Activated B cell treated with CpG ODN at 0.5 μM for 24 hours (primary cell): ENCODE results near the gene CARNS1. TPM values are rescaled to one million over a fixed set of nuclear protein-coding genes. Genes with fewer than 3 reads are reported as not detected.

Experiments used
- ATAC-seq: fragments of 200-7000 bp; cut with Tn5 transposase; one replicate; pipeline ENCODE4 v1.10.0; 2021; ENCODE audit warnings: low read depth, mild to moderate bottlenecking, moderate library complexity
- CTCF ChIA-PET: fragments of 350-600 bp; sonication (Branson Sonifier 250); formaldehyde crosslinking; loops from one replicate; lab custom pipeline; 2021; ENCODE audit warnings: antibody characterized with exemption; lab: Charles Lee
- POLR2A ChIA-PET: fragments of 350-600 bp; sonication (Branson Sonifier 250); formaldehyde crosslinking; loops from one replicate; lab custom pipeline; 2021; ENCODE audit warnings: antibody characterized with exemption; lab: Charles Lee
- DNase-seq: peaks from one replicate; pipeline ENCODE4 v3.0.0; 2022
- H3K27ac Mint-ChIP-seq: one replicate; pipeline ENCODE4 v1.8.0; 2020; ENCODE audit warnings: mixed read lengths
- H3K27me3 Mint-ChIP-seq: one replicate; pipeline ENCODE4 v1.8.0; 2021; ENCODE audit warnings: mixed read lengths
- H3K36me3 Mint-ChIP-seq: one replicate; pipeline ENCODE4 v1.8.0; 2021; ENCODE audit warnings: low read depth, mixed read lengths
- H3K4me1 Mint-ChIP-seq: one replicate; pipeline ENCODE4 v1.8.0; 2021; ENCODE audit warnings: mixed read lengths
- H3K4me3 Mint-ChIP-seq: one replicate; pipeline ENCODE4 v1.8.0; 2020; ENCODE audit warnings: mild to moderate bottlenecking, mixed read lengths
- H3K9me3 Mint-ChIP-seq: one replicate; pipeline ENCODE4 v1.8.0; 2020; ENCODE audit warnings: mixed read lengths
- intact Hi-C: fragments of 100-400 bp; cut with micrococcal nuclease; formaldehyde crosslinking; loops from one replicate; pipeline ENCODE4 v1.15.1; 2024
- total RNA-seq: library from RNA; stranded (reverse); gene quantifications from 2 replicates; pipeline ENCODE4 v1.2.3, GENCODE V29; 2022
- TF ChIP-seq, protein P1 (sequence below): fragments of 200-600 bp; IDR thresholded peaks from one replicate; pipeline ENCODE4 v1.8.0; 2022; ENCODE audit warnings: antibody characterized with exemption, mild to moderate bottlenecking

The CARNS1 gene
- total RNA-seq, 1 donor from 2014 or later = 6.3 TPM

DNA sequence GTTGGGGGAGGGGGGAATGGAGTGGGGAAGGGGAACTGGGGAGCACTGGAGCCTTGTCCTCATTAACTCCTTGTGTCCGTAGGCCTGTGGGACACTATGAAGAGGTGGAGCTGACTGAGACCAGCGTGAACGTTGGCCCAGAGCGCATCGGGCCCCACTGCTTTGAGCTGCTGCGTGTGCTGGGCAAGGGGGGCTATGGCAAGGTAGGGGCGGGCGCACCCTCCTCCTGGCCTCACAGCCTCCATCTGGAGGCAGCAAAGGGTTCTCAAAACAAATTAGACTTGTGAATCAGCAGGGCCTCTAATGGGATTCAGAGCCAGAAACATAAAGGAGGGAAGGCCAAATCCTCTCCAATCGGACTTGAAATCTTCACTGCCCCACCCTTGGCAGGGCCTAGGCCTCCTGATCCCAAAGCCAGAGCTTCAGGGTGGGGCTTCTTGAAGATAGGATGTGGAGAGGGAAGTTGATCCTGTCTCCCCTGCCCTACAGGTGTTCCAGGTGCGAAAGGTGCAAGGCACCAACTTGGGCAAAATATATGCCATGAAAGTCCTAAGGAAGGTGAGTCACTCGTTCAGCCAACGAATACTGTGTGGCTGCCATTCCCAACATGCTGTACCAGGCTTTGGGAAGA, 13.7 kb downstream of the CARNS1 start:
- H3K27ac Mint-ChIP-seq = peak overlapping the region; percentile 93
- H3K4me3 Mint-ChIP-seq = peak overlapping the region; percentile 98
- ChIA-PET CTCF (no interaction called here), POLR2A (interaction anchor here (0.9 to 26.0 kb wide), 11 partner anchors 8 to 76 kb away, joined by 3 to 1417 read pairs (median 5); partner anchors contain the start of genes AIP, CABP4, CARNS1 and CORO1B)
- H3K36me3 Mint-ChIP-seq = peaks cover 41% of the 10 kb centered on the region
- no peaks in the 10 kb centered on the region for H3K27me3 Mint-ChIP-seq
- TF ChIP-seq, protein P1, sequence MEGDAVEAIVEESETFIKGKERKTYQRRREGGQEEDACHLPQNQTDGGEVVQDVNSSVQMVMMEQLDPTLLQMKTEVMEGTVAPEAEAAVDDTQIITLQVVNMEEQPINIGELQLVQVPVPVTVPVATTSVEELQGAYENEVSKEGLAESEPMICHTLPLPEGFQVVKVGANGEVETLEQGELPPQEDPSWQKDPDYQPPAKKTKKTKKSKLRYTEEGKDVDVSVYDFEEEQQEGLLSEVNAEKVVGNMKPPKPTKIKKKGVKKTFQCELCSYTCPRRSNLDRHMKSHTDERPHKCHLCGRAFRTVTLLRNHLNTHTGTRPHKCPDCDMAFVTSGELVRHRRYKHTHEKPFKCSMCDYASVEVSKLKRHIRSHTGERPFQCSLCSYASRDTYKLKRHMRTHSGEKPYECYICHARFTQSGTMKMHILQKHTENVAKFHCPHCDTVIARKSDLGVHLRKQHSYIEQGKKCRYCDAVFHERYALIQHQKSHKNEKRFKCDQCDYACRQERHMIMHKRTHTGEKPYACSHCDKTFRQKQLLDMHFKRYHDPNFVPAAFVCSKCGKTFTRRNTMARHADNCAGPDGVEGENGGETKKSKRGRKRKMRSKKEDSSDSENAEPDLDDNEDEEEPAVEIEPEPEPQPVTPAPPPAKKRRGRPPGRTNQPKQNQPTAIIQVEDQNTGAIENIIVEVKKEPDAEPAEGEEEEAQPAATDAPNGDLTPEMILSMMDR = no peak
- H3K9me3 Mint-ChIP-seq = no peaks in the 10 kb centered on the region
- intact Hi-C loops = loop anchor here (2.0 kb wide), 3 partner anchors 14 to 76 kb away; partner anchors contain the start of genes AIP, CORO1B and POLD4
- H3K4me1 Mint-ChIP-seq = peaks cover 50% of the 10 kb centered on the region
- ATAC-seq (no peak), DNase-seq (no peak)

DNA sequence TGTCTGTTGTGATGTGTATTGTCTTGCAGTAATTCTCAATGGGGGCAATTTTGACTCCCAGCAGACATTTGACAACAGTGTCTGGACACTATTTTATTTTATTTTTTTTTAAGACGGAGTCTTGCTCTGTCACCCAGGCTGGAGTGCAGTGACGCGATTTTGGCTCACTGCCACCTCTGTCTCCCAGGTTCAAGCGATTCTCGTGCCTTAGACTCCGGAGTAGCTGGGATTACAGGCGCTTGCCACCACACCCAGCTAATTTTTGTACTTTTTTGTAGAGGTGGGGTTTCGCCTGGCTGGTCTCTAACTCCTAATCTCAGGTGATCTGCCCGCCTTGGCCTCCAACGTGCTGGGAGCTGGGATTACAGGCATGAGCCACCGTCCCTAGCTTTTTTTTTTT, 14.2 kb downstream of the CARNS1 start:
- Mint-ChIP-seq H3K4me3 (peak overlapping the region; percentile 28), H3K9me3 (no peaks in the 10 kb centered on the region), H3K36me3 (peaks cover 45% of the 10 kb centered on the region), H3K27me3 (no peaks in the 10 kb centered on the region), H3K27ac (no peak overlapping the region), H3K4me1 (peaks cover 53% of the 10 kb centered on the region)
- ChIA-PET CTCF (no interaction called here), POLR2A (interaction anchor here (0.6 to 26.0 kb wide), 6 partner anchors 13 to 201 kb away, joined by 3 to 1417 read pairs (median 191); partner anchors contain the start of genes CABP4, CARNS1, CORO1B and GPR152)
- DNase-seq (no peak), ATAC-seq (no peak)
- TF ChIP-seq, protein P1 = no peak
- intact Hi-C loops = loop anchor here (2.0 kb wide), 3 partner anchors 13 to 77 kb away; partner anchors contain the start of genes AIP, CORO1B and POLD4

DNA sequence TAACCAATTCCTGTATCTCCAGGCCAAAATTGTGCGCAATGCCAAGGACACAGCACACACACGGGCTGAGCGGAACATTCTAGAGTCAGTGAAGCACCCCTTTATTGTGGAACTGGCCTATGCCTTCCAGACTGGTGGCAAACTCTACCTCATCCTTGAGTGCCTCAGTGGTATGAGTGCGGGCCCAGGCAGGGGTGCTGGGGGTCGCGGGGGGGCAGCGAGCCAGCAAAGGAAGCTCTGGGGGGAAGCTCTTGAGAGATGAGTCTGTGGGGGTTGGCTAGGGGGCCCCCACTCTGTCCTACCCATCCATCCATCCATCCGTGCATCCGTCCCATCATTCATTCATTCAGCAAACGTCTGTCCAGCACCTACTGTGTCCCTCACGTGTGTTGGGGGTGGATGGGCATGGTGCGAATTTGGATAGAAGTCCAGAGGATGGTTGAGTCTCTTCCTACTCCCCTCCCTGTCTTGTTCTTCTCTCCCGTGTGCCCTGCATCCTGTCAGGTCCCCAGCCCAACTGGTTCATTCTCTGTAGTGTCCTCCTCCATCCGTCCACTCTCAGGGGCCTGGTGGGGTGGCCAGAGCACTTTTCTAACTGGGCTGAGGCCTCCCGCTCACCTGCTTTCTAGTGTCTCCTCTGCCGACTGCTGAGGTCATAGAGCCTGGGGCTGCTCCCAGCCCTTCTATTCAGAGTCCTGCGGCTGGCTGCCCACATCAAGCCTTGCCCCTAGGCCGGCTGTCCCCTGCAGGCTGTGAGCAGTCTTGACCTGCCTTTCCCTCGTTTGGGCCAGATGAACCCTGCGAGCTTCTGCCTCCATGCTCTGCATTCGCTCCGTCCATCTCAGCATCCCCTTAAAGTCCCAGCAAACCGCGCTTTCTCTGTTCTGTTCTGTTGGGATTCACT, 16.1 kb downstream of the CARNS1 start:
- Mint-ChIP-seq H3K4me1 (peaks cover 66% of the 10 kb centered on the region), H3K9me3 (no peaks in the 10 kb centered on the region), H3K27me3 (no peaks in the 10 kb centered on the region), H3K27ac (peak overlapping the region; percentile 74), H3K4me3 (peak overlapping the region; percentile 11), H3K36me3 (peaks cover 58% of the 10 kb centered on the region)
- ChIA-PET CTCF (interaction anchor here (0.9 kb wide), 1 partner anchor 30 kb away, joined by 4 read pairs; the partner anchor contains the start of gene PPP1CA), POLR2A (interaction anchor here (0.5 to 26.0 kb wide), 10 partner anchors 10 to 160 kb away, joined by 3 to 1417 read pairs (median 7); partner anchors contain the start of genes AIP, CABP4, CARNS1 and CORO1B)
- intact Hi-C loops = no loop called here
- DNase-seq (no peak), ATAC-seq (no peak)
- TF ChIP-seq, protein P1 = no peak

DNA sequence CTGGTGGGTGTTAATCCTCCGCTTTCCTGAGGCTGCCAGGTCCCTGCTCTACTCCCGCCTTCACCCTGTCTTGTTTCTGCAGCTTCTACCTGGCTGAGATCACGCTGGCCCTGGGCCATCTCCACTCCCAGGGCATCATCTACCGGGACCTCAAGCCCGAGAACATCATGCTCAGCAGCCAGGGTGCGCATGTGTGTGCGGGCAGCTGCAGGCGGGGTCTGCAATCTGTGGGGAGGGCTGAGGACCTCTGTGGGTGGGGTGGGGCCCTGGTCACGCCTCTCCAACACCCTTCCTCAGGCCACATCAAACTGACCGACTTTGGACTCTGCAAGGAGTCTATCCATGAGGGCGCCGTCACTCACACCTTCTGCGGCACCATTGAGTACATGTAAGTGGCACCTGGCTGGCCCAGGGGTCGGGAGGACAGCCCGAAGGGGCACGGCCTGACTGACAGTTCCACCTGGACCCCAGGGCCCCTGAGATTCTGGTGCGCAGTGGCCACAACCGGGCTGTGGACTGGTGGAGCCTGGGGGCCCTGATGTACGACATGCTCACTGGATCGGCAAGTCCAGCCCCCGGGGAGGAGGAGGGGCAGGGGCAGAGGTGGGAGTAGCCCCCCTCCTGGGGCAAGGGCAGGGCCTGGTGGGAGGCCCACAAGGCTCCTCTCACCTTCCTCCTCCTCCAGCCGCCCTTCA, 17.3 kb downstream of the CARNS1 start:
- peaks cover 68% of the 10 kb centered on the region for H3K36me3 Mint-ChIP-seq
- TF ChIP-seq, protein P1 = no peak
- H3K4me3 Mint-ChIP-seq = no peak overlapping the region

More for the DNA sequence above, 17.3 kb downstream of the CARNS1 start:
- Mint-ChIP-seq H3K27me3 (no peaks in the 10 kb centered on the region), H3K4me1 (peaks cover 67% of the 10 kb centered on the region), H3K9me3 (no peaks in the 10 kb centered on the region), H3K27ac (peak overlapping the region; percentile 79)
- ATAC-seq (no peak), DNase-seq (no peak)
- ChIA-PET POLR2A (interaction anchor here (0.8 to 26.0 kb wide), 10 partner anchors 9 to 81 kb away, joined by 3 to 1417 read pairs (median 104); partner anchors contain the start of genes AIP, CABP4, CARNS1 and CORO1B), CTCF (interaction anchor here (0.9 to 1.1 kb wide), 3 partner anchors 31 to 87 kb away, joined by 3 to 4 read pairs (median 3); partner anchors contain the start of gene PPP1CA)
- intact Hi-C loops = no loop called here
